Left forelimb (tissue), 1 donor: ENCODE data around the gene ZBTB7C.

Source experiments
- DNase-seq: peaks from one replicate; pipeline ENCODE4 v3.0.0-alpha.2; 2018; ENCODE audit warnings: low spot score

The ZBTB7C gene

GRCh38 chr18:48193521-48194492 is 215.4 kb downstream of the ZBTB7C start:
- no peak for DNase-seq

GRCh38 chr18:48192542-48192941 is 216.6 kb downstream of the ZBTB7C start:
- no peak for DNase-seq

GRCh38 chr18:48191494-48191893 is 217.7 kb downstream of the ZBTB7C start:
- DNase-seq: no peak

- no peak for DNase-seq
Measured at GRCh38 chr18:48190994-48191393, 218.2 kb downstream of the ZBTB7C start.

GRCh38 chr18:48188609-48189008 is 220.6 kb downstream of the ZBTB7C start:
- DNase-seq: no peak

GRCh38 chr18:48186861-48187260 is 222.3 kb downstream of the ZBTB7C start:
- no peak for DNase-seq

- DNase-seq: peak; percentile 67
Measured at GRCh38 chr18:48186131-48186766, 222.9 kb downstream of the ZBTB7C start.

- DNase-seq: no peak
Measured at GRCh38 chr18:48184118-48184517, 225.1 kb downstream of the ZBTB7C start.

GRCh38 chr18:48183613-48184012 is 225.6 kb downstream of the ZBTB7C start:
- DNase-seq: no peak

GRCh38 chr18:48182779-48183178 is 226.4 kb downstream of the ZBTB7C start:
- DNase-seq: no peak

GRCh38 chr18:48181857-48182256 is 227.3 kb downstream of the ZBTB7C start:
- no peak for DNase-seq

- no peak for DNase-seq
Measured at GRCh38 chr18:48181087-48181823, 227.9 kb downstream of the ZBTB7C start.

- no peak for DNase-seq
Measured at GRCh38 chr18:48179666-48180065, 229.5 kb downstream of the ZBTB7C start.

- DNase-seq: no peak
Measured at GRCh38 chr18:48179001-48179400, 230.2 kb downstream of the ZBTB7C start.

- no peak for DNase-seq
Measured at GRCh38 chr18:48176909-48177308, 232.3 kb downstream of the ZBTB7C start.

GRCh38 chr18:48173557-48173956 is 235.6 kb downstream of the ZBTB7C start:
- DNase-seq: no peak

- DNase-seq: no peak
Measured at GRCh38 chr18:48172226-48173006, 236.8 kb downstream of the ZBTB7C start.

GRCh38 chr18:48171490-48172188 is 237.5 kb downstream of the ZBTB7C start:
- DNase-seq: no peak

GRCh38 chr18:48170651-48171050 is 238.5 kb downstream of the ZBTB7C start:
- no peak for DNase-seq

GRCh38 chr18:48168861-48169260 is 240.3 kb downstream of the ZBTB7C start:
- DNase-seq: no peak

- no peak for DNase-seq
Measured at GRCh38 chr18:48167897-48168253, 241.3 kb downstream of the ZBTB7C start.
